GM12874 (cell line): ENCODE measurements around the gene LHPP.

Experiments
- CTCF ChIP-seq: IDR thresholded peaks from 2 replicates; pipeline ENCODE4 v1.5.1; 2011; ENCODE audit warnings: low read depth, mild to moderate bottlenecking, control low read depth, low read length, moderate library complexity; ENCODE audit not compliant: insufficient read depth

Gene LHPP

GRCh38 chr10:124532788-124533187 lies 71.2 kb downstream of the LHPP start:
- TF ChIP-seq CTCF: no peak

GRCh38 chr10:124533266-124533665 lies 71.6 kb downstream of the LHPP start:
- no peak for TF ChIP-seq CTCF

GRCh38 chr10:124534231-124534798 lies 72.7 kb downstream of the LHPP start:
- TF ChIP-seq CTCF: peak; percentile 48

GRCh38 chr10:124534826-124535601 lies 73.4 kb downstream of the LHPP start:
- TF ChIP-seq CTCF: no peak

- no peak for TF ChIP-seq CTCF
These were observed 74.3 kb downstream of the LHPP start for GRCh38 chr10:124535731-124536495.

GRCh38 chr10:124536496-124537050 lies 75.0 kb downstream of the LHPP start:
- no peak for TF ChIP-seq CTCF

GRCh38 chr10:124537166-124537725 lies 75.6 kb downstream of the LHPP start:
- TF ChIP-seq CTCF: no peak
